ENCODE data around the gene TXNL4A.

GRCh38 chr18:80006724-80007123 is 18.4 kb upstream of the TXNL4A start:
- TF ChIP-seq, protein P1, sequence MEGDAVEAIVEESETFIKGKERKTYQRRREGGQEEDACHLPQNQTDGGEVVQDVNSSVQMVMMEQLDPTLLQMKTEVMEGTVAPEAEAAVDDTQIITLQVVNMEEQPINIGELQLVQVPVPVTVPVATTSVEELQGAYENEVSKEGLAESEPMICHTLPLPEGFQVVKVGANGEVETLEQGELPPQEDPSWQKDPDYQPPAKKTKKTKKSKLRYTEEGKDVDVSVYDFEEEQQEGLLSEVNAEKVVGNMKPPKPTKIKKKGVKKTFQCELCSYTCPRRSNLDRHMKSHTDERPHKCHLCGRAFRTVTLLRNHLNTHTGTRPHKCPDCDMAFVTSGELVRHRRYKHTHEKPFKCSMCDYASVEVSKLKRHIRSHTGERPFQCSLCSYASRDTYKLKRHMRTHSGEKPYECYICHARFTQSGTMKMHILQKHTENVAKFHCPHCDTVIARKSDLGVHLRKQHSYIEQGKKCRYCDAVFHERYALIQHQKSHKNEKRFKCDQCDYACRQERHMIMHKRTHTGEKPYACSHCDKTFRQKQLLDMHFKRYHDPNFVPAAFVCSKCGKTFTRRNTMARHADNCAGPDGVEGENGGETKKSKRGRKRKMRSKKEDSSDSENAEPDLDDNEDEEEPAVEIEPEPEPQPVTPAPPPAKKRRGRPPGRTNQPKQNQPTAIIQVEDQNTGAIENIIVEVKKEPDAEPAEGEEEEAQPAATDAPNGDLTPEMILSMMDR (conservative IDR thresholded peaks at IDR 0.05 in 1 of 2, IDR thresholded peaks at IDR 0.05 in 1 of 2; ENCODE audit: low read depth in 1 of 2, low read length in 2 of 2) = no peak
- no peak for TF ChIP-seq EZH2 (IDR thresholded peaks at IDR 0.05; ENCODE audit: low read length, missing control alignments)

Measured in fibroblast of lung (primary cell).